ENCODE data around the gene PFDN4. TPM values are rescaled to one million over a fixed set of nuclear protein-coding genes. Genes with fewer than 3 reads are reported as not detected.
A peak's percentile ranks its signal among the peaks of the same experiment; 100 is the strongest.
"Not testable (repeated sequence)": the region's sequence is repeated elsewhere in the genome, so short reads cannot be mapped to it uniquely, and the experiment has no call there.

The PFDN4 gene
- total and polyA plus RNA-seq, 4 donors = 19.8 to 120 (median 45.4) TPM

GRCh38 chr20:54237116-54237943 is 29.4 kb downstream of the PFDN4 start:
- H3K4me1 ChIP-seq (ENCODE audit: control insufficient read depth in 1 of 2, insufficient read depth in 2 of 2, low read length in 2 of 2) = no peaks in the 10 kb centered on the region
- WGBS, 2 donors = 91 to 92% methylated on average over 12 of the region's 12 CpGs
- intact Hi-C loops (cut with DNase I) = no loop called here
- H3K4me3 ChIP-seq (ENCODE audit: low read length in 2 of 2) = no peak overlapping the region
- H3K36me3 ChIP-seq (ENCODE audit: control insufficient read depth in 1 of 2, insufficient read depth in 2 of 2, low read length in 1 of 2) = no peaks in the 10 kb centered on the region
- H3K27me3 ChIP-seq (ENCODE audit: control insufficient read depth in 1 of 2, insufficient read depth in 2 of 2, low read length in 1 of 2) = no peaks in the 10 kb centered on the region
- ATAC-seq (ENCODE audit: low FRiP score) (no peak), DNase-seq (no peak)
- H3K27ac ChIP-seq (ENCODE audit: low read depth in 1 of 2, low read length in 2 of 2) = no peak overlapping the region
- no peaks in the 10 kb centered on the region for H3K9me3 ChIP-seq (ENCODE audit: control insufficient read depth, low read length)

- Histone ChIP-seq H3K4me1 (ENCODE audit: control insufficient read depth in 1 of 2, insufficient read depth in 2 of 2, low read length in 2 of 2) (no peaks in the 10 kb centered on the region), H3K27me3 (ENCODE audit: control insufficient read depth in 1 of 2, insufficient read depth in 2 of 2, low read length in 1 of 2) (no peaks in the 10 kb centered on the region), H3K9me3 (ENCODE audit: control insufficient read depth, low read length) (no peaks in the 10 kb centered on the region), H3K36me3 (ENCODE audit: control insufficient read depth in 1 of 2, insufficient read depth in 2 of 2, low read length in 1 of 2) (no peaks in the 10 kb centered on the region), H3K4me3 (ENCODE audit: low read length in 2 of 2) (no peak overlapping the region), H3K27ac (ENCODE audit: low read depth in 1 of 2, low read length in 2 of 2) (no peak overlapping the region)
- ATAC-seq (ENCODE audit: low FRiP score) (no peak), DNase-seq (no peak)
- intact Hi-C loops (cut with DNase I) = no loop called here
- WGBS, 2 donors = 90 to 92% methylated on average over 4 of the region's 4 CpGs
Observed at GRCh38 chr20:54244113-54244512, 36.2 kb downstream of the PFDN4 start.

DNA sequence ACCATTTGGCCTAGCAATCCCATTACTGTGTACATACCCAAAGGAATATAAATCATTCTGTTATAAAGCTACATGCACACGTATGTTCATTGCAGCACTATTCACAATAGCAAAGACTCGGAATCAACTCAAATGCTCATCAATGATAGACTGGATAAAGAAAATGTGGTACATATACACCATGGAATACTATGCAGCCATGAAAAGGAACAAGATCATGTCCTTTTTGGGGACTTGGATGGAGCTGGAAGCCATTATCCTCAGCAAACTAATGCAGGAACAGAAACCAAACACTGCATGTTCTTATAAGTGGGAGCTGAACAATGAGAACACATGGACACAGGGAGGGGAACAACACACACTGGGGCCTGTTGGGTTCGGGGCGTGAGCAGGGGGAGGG is 40.8 kb downstream of the PFDN4 start:
- ATAC-seq (ENCODE audit: low FRiP score); H3K27me3 ChIP-seq (ENCODE audit: control insufficient read depth in 1 of 2, insufficient read depth in 2 of 2, low read length in 1 of 2); intact Hi-C loops (cut with DNase I); H3K27ac ChIP-seq (ENCODE audit: low read depth in 1 of 2, low read length in 2 of 2); H3K36me3 ChIP-seq (ENCODE audit: control insufficient read depth in 1 of 2, insufficient read depth in 2 of 2, low read length in 1 of 2); DNase-seq; H3K4me3 ChIP-seq (ENCODE audit: low read length in 2 of 2); H3K4me1 ChIP-seq (ENCODE audit: control insufficient read depth in 1 of 2, insufficient read depth in 2 of 2, low read length in 2 of 2); H3K9me3 ChIP-seq (ENCODE audit: control insufficient read depth, low read length): not testable (repeated sequence)
- WGBS, 2 donors = 93 to 94% methylated on average over 4 of the region's 4 CpGs

GRCh38 chr20:54250691-54251090 is 42.8 kb downstream of the PFDN4 start:
- Histone ChIP-seq H3K4me1 (ENCODE audit: control insufficient read depth in 1 of 2, insufficient read depth in 2 of 2, low read length in 2 of 2) (no peaks in the 10 kb centered on the region), H3K9me3 (ENCODE audit: control insufficient read depth, low read length) (no peaks in the 10 kb centered on the region), H3K27ac (ENCODE audit: low read depth in 1 of 2, low read length in 2 of 2) (no peak overlapping the region), H3K27me3 (ENCODE audit: control insufficient read depth in 1 of 2, insufficient read depth in 2 of 2, low read length in 1 of 2) (no peaks in the 10 kb centered on the region), H3K36me3 (ENCODE audit: control insufficient read depth in 1 of 2, insufficient read depth in 2 of 2, low read length in 1 of 2) (no peaks in the 10 kb centered on the region), H3K4me3 (ENCODE audit: low read length in 2 of 2) (no peak overlapping the region)
- DNase-seq (no peak), ATAC-seq (ENCODE audit: low FRiP score) (no peak)
- intact Hi-C loops (cut with DNase I) = no loop called here
- WGBS, 2 donors = 91 to 94% methylated on average over 10 of the region's 10 CpGs

DNA sequence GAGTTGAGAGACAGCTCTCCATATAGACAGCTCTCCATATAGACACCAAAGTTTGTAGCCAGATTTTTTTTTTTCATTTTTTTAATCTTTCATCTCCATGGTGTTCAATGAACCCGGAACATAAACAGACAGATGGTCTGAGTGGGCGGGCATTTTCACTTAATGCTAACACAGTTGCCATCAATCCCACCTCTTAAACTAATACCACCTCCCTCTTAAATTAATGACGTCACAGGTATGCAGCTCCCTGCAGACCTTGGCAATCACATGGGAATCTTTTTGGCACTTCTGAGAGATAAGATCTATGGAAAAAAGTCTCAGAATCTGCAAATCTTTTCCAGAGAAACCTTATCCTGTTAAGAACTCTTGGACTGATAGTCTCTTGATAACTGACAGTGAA is 43.2 kb downstream of the PFDN4 start:
- DNase-seq (no peak), ATAC-seq (ENCODE audit: low FRiP score) (no peak)
- Histone ChIP-seq H3K4me3 (ENCODE audit: low read length in 2 of 2) (no peak overlapping the region), H3K4me1 (ENCODE audit: control insufficient read depth in 1 of 2, insufficient read depth in 2 of 2, low read length in 2 of 2) (peaks cover 0 to 4% of the 10 kb centered on the region in 2 donors), H3K36me3 (ENCODE audit: control insufficient read depth in 1 of 2, insufficient read depth in 2 of 2, low read length in 1 of 2) (no peaks in the 10 kb centered on the region), H3K9me3 (ENCODE audit: control insufficient read depth, low read length) (no peaks in the 10 kb centered on the region), H3K27me3 (ENCODE audit: control insufficient read depth in 1 of 2, insufficient read depth in 2 of 2, low read length in 1 of 2) (no peaks in the 10 kb centered on the region), H3K27ac (ENCODE audit: low read depth in 1 of 2, low read length in 2 of 2) (no peak overlapping the region)
- 76 to 79% methylated on average over 3 of the region's 3 CpGs for WGBS, 2 donors
- intact Hi-C loops (cut with DNase I) = no loop called here

DNA sequence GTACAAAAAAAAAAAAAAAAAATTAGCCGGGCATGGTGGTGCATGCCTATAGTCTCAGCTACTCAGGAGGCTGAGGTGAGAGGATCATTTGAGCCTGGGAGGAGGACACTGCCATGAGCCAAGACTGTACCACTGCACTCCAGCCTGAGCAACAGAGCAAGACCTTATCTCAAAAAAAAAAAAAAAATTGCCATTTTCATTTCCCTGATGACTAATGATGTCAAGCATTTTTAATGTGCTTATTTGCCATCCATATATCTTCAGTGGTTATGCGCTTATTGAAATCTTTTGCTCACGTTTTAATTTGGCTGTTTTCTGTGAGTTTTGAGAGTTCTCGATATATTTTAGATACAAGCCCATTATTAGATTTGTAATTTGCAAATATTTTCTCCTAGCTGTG is 46.7 kb downstream of the PFDN4 start:
- no peaks in the 10 kb centered on the region for H3K27me3 ChIP-seq (ENCODE audit: control insufficient read depth in 1 of 2, insufficient read depth in 2 of 2, low read length in 1 of 2)
- WGBS, 2 donors = 70 to 74% methylated on average over 3 to 4 of the region's 4 CpGs
- H3K4me1 ChIP-seq (ENCODE audit: control insufficient read depth in 1 of 2, insufficient read depth in 2 of 2, low read length in 2 of 2) = peaks cover 3 to 6% of the 10 kb centered on the region in 2 donors
- ATAC-seq (ENCODE audit: low FRiP score) = no peak
- intact Hi-C loops (cut with DNase I) = no loop called here
- H3K4me3 ChIP-seq (ENCODE audit: low read length in 2 of 2) = no peak overlapping the region
- H3K27ac ChIP-seq (ENCODE audit: low read depth in 1 of 2, low read length in 2 of 2) = no peak overlapping the region
- no peak for DNase-seq
- no peaks in the 10 kb centered on the region for H3K36me3 ChIP-seq (ENCODE audit: control insufficient read depth in 1 of 2, insufficient read depth in 2 of 2, low read length in 1 of 2)
- no peaks in the 10 kb centered on the region for H3K9me3 ChIP-seq (ENCODE audit: control insufficient read depth, low read length)

GRCh38 chr20:54255157-54255556 is 47.3 kb downstream of the PFDN4 start:
- WGBS, 2 donors = 9 to 13% methylated on average over 5 of the region's 5 CpGs
- Histone ChIP-seq H3K4me1 (ENCODE audit: control insufficient read depth in 1 of 2, insufficient read depth in 2 of 2, low read length in 2 of 2) (peaks cover 3 to 6% of the 10 kb centered on the region in 2 donors), H3K27ac (ENCODE audit: low read depth in 1 of 2, low read length in 2 of 2) (no peak overlapping the region), H3K9me3 (ENCODE audit: control insufficient read depth, low read length) (no peaks in the 10 kb centered on the region), H3K36me3 (ENCODE audit: control insufficient read depth in 1 of 2, insufficient read depth in 2 of 2, low read length in 1 of 2) (no peaks in the 10 kb centered on the region), H3K27me3 (ENCODE audit: control insufficient read depth in 1 of 2, insufficient read depth in 2 of 2, low read length in 1 of 2) (no peaks in the 10 kb centered on the region), H3K4me3 (ENCODE audit: low read length in 2 of 2) (no peak overlapping the region)
- DNase-seq (no peak), ATAC-seq (ENCODE audit: low FRiP score) (no peak)
- intact Hi-C loops (cut with DNase I) = no loop called here

DNA sequence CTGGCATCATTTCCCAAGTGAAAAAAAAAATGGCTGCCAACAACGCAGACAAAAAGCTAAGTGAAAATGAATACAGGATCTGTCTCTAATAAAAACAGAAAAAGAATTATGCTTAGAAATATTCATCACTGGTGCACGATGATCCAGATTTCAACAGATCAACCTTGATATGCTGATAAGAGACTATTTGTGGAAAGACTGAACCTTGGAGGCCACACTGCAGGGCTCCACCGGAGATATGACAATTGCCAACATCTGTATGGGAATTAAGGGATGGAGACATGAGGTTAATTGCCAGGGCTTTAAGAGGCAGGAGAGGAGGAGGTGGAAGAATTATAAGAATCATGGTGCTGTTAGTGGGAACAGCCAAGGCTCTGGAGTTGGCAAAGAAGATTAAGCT is 48.3 kb downstream of the PFDN4 start:
- Histone ChIP-seq H3K4me1 (ENCODE audit: control insufficient read depth in 1 of 2, insufficient read depth in 2 of 2, low read length in 2 of 2) (peaks cover 3 to 6% of the 10 kb centered on the region in 2 donors), H3K27ac (ENCODE audit: low read depth in 1 of 2, low read length in 2 of 2) (no peak overlapping the region), H3K27me3 (ENCODE audit: control insufficient read depth in 1 of 2, insufficient read depth in 2 of 2, low read length in 1 of 2) (no peaks in the 10 kb centered on the region), H3K36me3 (ENCODE audit: control insufficient read depth in 1 of 2, insufficient read depth in 2 of 2, low read length in 1 of 2) (no peaks in the 10 kb centered on the region), H3K9me3 (ENCODE audit: control insufficient read depth, low read length) (no peaks in the 10 kb centered on the region), H3K4me3 (ENCODE audit: low read length in 2 of 2) (no peak overlapping the region)
- ATAC-seq (ENCODE audit: low FRiP score) (peak; percentile 17), DNase-seq (no peak)
- intact Hi-C loops (cut with DNase I) = no loop called here
- WGBS, 2 donors = 5 to 9% methylated on average over 3 of the region's 3 CpGs

GRCh38 chr20:54257071-54257816 is 49.4 kb downstream of the PFDN4 start:
- H3K9me3 ChIP-seq (ENCODE audit: control insufficient read depth, low read length) = no peaks in the 10 kb centered on the region
- ATAC-seq (ENCODE audit: low FRiP score) = peak; percentile 79
- WGBS, 2 donors = 80 to 83% methylated on average over 4 of the region's 4 CpGs

More at GRCh38 chr20:54257071-54257816, 49.4 kb downstream of the PFDN4 start:
- no peak for DNase-seq
- H3K36me3 ChIP-seq (ENCODE audit: control insufficient read depth in 1 of 2, insufficient read depth in 2 of 2, low read length in 1 of 2) = no peaks in the 10 kb centered on the region
- H3K27ac ChIP-seq (ENCODE audit: low read depth in 1 of 2, low read length in 2 of 2) = no peak overlapping the region
- peaks cover 3 to 6% of the 10 kb centered on the region in 2 donors for H3K4me1 ChIP-seq (ENCODE audit: control insufficient read depth in 1 of 2, insufficient read depth in 2 of 2, low read length in 2 of 2)
- H3K27me3 ChIP-seq (ENCODE audit: control insufficient read depth in 1 of 2, insufficient read depth in 2 of 2, low read length in 1 of 2) = no peaks in the 10 kb centered on the region
- no peak overlapping the region for H3K4me3 ChIP-seq (ENCODE audit: low read length in 2 of 2)
- intact Hi-C loops (cut with DNase I) = no loop called here
